ENCODE results near the gene CAMK1G. TPM values are rescaled to one million over a fixed set of nuclear protein-coding genes. Genes with fewer than 3 reads are reported as not detected.

CAMK1G gene
- total RNA-seq, 4 donors from 2014 or later, result 0.23 to 0.34 TPM; not detected in 2

DNA sequence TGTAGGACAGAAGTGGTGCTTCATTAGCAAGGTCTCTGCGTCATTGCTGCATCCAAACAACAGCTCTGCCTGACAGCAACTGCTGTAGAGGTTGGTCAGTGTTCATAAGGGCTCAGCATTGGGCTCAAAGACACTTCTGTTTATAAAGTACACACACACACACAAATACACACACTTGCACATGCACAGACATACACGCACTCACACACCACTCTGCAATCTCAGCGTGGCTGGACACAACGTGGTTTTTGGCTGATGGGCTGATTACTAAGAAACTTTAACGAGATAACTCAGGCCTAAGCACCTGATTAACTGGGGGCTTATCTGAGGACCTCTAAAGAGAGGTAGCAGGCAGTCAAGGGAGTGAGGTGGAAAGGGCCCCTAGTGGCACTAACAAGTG lies 20.4 kb downstream of the CAMK1G start:
- Histone ChIP-seq H3K36me3 (no peaks in the 10 kb centered on the region), H3K9me3 (no peaks in the 10 kb centered on the region), H3K27ac (no peak overlapping the region), H3K4me1 (peaks cover 4% of the 10 kb centered on the region), H3K4me3 (no peak overlapping the region), H3K27me3 (peaks cover 2% of the 10 kb centered on the region)
- DNase-seq (ENCODE audit: low spot score in 2 of 2), result no peak
- WGBS, result 90% methylated on average over 5 of the region's 5 CpGs
- no peak for TF ChIP-seq EP300 (IDR thresholded peaks at IDR 0.05)
- no peak for TF ChIP-seq POLR2AphosphoS5 (IDR thresholded peaks at IDR 0.05)
- TF ChIP-seq POLR2A (IDR thresholded peaks at IDR 0.05), result no peak
- TF ChIP-seq, protein P1, sequence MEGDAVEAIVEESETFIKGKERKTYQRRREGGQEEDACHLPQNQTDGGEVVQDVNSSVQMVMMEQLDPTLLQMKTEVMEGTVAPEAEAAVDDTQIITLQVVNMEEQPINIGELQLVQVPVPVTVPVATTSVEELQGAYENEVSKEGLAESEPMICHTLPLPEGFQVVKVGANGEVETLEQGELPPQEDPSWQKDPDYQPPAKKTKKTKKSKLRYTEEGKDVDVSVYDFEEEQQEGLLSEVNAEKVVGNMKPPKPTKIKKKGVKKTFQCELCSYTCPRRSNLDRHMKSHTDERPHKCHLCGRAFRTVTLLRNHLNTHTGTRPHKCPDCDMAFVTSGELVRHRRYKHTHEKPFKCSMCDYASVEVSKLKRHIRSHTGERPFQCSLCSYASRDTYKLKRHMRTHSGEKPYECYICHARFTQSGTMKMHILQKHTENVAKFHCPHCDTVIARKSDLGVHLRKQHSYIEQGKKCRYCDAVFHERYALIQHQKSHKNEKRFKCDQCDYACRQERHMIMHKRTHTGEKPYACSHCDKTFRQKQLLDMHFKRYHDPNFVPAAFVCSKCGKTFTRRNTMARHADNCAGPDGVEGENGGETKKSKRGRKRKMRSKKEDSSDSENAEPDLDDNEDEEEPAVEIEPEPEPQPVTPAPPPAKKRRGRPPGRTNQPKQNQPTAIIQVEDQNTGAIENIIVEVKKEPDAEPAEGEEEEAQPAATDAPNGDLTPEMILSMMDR (IDR thresholded peaks at IDR 0.05), result no peak

GRCh38 chr1:209607102-209607794 lies 23.7 kb downstream of the CAMK1G start:
- TF ChIP-seq EP300 (IDR thresholded peaks at IDR 0.05) (no peak), POLR2A (IDR thresholded peaks at IDR 0.05) (no peak), POLR2AphosphoS5 (IDR thresholded peaks at IDR 0.05) (no peak)
- TF ChIP-seq, protein P1 (IDR thresholded peaks at IDR 0.05), result no peak
- Histone ChIP-seq H3K9me3 (no peaks in the 10 kb centered on the region), H3K4me1 (peaks cover 4% of the 10 kb centered on the region), H3K27me3 (no peaks in the 10 kb centered on the region), H3K4me3 (no peak overlapping the region), H3K36me3 (no peaks in the 10 kb centered on the region), H3K27ac (no peak overlapping the region)
- DNase-seq (ENCODE audit: low spot score in 2 of 2), result no peak
- 50% methylated on average over 1 of the region's 1 CpG for WGBS

DNA sequence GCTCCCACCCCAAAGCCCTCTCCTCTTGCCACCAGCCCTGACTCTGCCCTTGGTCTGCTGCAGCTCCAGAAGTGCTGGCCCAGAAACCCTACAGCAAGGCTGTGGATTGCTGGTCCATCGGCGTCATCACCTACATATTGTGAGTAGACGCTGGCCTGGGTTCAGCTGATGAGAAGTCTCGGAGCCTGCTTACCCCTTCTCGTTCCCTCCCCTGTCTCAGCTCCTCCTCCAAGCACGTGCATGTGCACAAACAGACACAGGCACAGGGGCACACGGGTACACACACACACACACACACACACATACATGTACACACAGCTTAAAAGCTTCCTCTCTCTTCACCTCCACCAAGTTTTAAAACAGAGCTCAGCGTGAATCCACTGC lies 24.3 kb downstream of the CAMK1G start:
- TF ChIP-seq POLR2A (IDR thresholded peaks at IDR 0.05) (no peak), EP300 (IDR thresholded peaks at IDR 0.05) (no peak), POLR2AphosphoS5 (IDR thresholded peaks at IDR 0.05) (no peak)
- TF ChIP-seq, protein P1 (IDR thresholded peaks at IDR 0.05), result no peak

DNA sequence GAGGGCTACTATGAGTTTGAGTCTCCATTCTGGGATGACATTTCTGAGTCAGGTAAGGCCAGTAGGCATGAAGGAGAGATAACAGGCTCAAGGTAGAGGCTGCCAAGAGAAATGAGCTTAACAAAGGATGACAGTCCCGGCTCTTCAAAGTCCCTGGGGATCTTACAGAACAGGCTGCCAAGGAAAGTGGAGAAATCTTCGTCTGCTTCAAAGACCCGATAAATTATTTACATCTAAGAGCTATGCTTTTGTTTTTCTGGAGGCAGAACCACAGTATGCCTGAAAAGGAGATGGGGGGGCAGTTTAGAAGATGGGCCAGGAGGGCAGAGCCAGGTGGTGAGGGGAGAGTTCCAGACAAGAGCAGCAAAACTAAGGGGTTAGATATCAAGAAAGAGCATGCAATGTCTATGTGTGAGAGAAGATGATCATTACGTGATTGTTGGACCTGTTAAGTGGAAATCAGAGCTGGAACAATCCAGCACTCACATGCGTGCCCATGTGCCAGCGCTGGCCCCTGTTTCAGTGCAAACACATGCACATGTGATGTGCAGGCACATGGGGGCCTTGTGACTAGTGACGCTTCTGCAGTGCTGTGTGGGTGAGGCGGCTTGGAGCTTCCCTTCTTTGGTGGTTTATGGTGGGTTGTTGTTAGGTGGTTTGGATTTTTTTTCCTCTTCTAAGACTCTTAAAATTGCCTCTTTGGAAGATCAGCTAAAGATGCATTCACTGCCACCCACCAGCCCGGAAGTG lies 25.7 kb downstream of the CAMK1G start:
- H3K27me3 ChIP-seq, result no peaks in the 10 kb centered on the region
- no peaks in the 10 kb centered on the region for H3K36me3 ChIP-seq
- no peak overlapping the region for H3K27ac ChIP-seq
- no peaks in the 10 kb centered on the region for H3K9me3 ChIP-seq
- H3K4me3 ChIP-seq, result no peak overlapping the region
- 64% methylated on average over 9 of the region's 9 CpGs for WGBS
- DNase-seq (ENCODE audit: low spot score in 2 of 2), result peak in 1 of 2 donors; percentile 78
- peaks cover 7% of the 10 kb centered on the region for H3K4me1 ChIP-seq
- TF ChIP-seq POLR2AphosphoS5 (IDR thresholded peaks at IDR 0.05) (no peak), EP300 (IDR thresholded peaks at IDR 0.05) (no peak), POLR2A (IDR thresholded peaks at IDR 0.05) (no peak)
- TF ChIP-seq, protein P1 (IDR thresholded peaks at IDR 0.05), result no peak

More for the DNA sequence above, 24.3 kb downstream of the CAMK1G start:
- Histone ChIP-seq H3K4me3 (no peak overlapping the region), H3K36me3 (no peaks in the 10 kb centered on the region), H3K9me3 (no peaks in the 10 kb centered on the region), H3K27ac (no peak overlapping the region), H3K27me3 (no peaks in the 10 kb centered on the region), H3K4me1 (peaks cover 4% of the 10 kb centered on the region)
- no peak for DNase-seq (ENCODE audit: low spot score in 2 of 2)
- 59% methylated on average over 5 of the region's 8 CpGs for whole genome bisulfite sequencing
